OCI-LY7 (cell line): ENCODE measurements around the gene CCDC178.

ENCODE experiments used
- EZH2phosphoT487 ChIP-seq: fragments of 200-600 bp; sonication (generic); IDR thresholded peaks from 2 replicates; pipeline ENCODE4 v1.6.1; 2018; ENCODE audit warnings: low read depth, borderline replicate concordance, mild to moderate bottlenecking, mixed run types, antibody characterized with exemption, low read length, moderate library complexity, mixed read lengths
- TF ChIP-seq, protein P1 (sequence below): fragments of 200-600 bp; sonication (generic); conservative IDR thresholded peaks from 2 replicates; pipeline ENCODE4 v1.5.1; 2014; ENCODE audit warnings: mild to moderate bottlenecking, antibody characterized with exemption, low read length, moderate library complexity, mixed read lengths

GRCh38 chr18:33372442-33372841, 68.1 kb downstream of the CCDC178 start:
- TF ChIP-seq, protein P1, sequence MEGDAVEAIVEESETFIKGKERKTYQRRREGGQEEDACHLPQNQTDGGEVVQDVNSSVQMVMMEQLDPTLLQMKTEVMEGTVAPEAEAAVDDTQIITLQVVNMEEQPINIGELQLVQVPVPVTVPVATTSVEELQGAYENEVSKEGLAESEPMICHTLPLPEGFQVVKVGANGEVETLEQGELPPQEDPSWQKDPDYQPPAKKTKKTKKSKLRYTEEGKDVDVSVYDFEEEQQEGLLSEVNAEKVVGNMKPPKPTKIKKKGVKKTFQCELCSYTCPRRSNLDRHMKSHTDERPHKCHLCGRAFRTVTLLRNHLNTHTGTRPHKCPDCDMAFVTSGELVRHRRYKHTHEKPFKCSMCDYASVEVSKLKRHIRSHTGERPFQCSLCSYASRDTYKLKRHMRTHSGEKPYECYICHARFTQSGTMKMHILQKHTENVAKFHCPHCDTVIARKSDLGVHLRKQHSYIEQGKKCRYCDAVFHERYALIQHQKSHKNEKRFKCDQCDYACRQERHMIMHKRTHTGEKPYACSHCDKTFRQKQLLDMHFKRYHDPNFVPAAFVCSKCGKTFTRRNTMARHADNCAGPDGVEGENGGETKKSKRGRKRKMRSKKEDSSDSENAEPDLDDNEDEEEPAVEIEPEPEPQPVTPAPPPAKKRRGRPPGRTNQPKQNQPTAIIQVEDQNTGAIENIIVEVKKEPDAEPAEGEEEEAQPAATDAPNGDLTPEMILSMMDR = no peak
- TF ChIP-seq EZH2phosphoT487 = no peak
